GM18519 (cell line): ENCODE data around the gene RHOT2.

Source experiments
- ATAC-seq: cut with Tn5 transposase; IDR thresholded peaks from one replicate; pipeline ENCODE4 v1.9.1; 2021; ENCODE audit warnings: mild to moderate bottlenecking, moderate library complexity; ENCODE audit not compliant: unreplicated experiment, low FRiP score

Gene RHOT2

DNA sequence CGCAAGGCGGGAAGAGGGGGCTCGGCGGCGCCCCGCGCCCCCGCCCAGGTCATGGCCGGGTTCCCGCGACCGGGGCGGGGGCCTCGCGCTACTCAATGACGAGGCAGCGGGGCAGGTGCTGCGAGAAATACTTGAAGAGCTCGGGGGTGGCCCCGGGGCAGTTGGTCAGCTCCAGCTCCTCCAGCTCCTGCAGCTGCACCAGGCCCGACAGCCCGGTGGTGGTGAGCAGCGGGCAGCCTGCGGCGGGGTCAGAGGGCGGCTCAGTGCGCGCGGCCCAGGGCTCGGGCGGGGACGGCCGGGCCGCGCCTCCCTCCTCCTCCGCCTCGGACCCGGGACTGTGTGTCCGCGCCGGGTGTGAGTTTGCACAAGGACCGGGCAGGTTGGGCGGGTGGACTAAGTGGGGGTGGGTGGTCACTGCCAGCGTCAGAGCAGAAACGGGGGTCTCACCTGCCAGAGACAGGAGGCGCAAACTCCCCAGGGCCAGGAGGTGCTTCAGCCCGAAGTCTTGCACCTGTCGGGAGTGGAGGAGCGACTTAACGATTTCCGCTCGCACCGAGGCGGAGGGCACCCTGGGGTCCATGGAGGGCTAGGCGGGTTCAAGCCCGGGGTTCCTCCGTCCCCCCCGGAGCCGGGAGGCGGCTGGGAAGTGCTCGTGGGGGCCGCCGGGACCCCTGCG lies 26.4 kb downstream of the RHOT2 start:
- ATAC-seq, result no peak

DNA sequence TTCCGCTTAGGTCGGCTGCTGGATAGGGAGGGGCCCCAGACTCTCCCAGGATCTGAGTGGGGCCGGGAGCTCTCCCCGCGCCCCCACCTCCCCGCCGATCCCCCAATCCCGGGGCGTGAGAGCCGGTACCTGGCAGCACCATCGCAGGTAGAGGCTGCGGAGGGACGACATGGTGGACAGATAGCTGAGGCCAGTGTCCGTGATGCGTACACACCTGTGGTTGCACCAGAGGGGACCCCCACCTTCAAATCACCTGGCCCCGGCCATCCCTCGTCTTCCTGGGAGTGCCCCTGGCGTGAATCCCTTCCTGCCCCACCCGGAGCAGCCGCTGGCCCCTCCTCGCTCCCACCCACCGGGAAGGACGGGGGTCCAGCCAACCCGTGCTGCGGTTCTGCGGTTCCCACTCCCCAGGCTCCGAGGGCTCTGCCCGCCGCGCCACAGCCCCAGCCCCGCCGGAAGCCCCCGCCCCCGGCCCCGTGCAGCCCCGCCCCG lies 27.0 kb downstream of the RHOT2 start:
- ATAC-seq, result no peak

GRCh38 chr16:695355-696089 lies 27.6 kb downstream of the RHOT2 start:
- no peak for ATAC-seq

- ATAC-seq, result no peak
These were observed 31.2 kb downstream of the RHOT2 start for GRCh38 chr16:698911-699671.

GRCh38 chr16:700684-701584 lies 33.0 kb downstream of the RHOT2 start:
- ATAC-seq, result no peak

GRCh38 chr16:702341-702740 lies 34.4 kb downstream of the RHOT2 start:
- no peak for ATAC-seq

DNA sequence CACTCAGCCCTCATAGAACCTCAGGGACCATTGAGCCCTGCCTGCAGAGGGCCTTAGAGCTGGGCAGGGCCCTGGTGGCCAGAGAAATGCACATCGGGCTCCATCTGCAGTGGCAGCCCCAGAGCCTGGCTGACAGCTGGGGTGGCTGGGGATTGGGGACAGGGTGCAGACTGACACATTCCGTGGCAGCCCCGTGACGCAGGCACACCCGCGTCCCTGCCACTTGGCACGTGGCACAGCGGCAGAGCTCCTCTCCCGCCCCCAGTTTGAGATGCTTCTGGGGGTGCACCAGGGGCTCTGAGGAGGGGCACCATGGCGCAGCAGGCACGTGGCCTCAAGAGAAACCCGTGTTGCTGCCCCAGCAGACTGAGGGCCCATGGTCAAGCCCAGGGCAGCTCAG lies 35.5 kb downstream of the RHOT2 start:
- ATAC-seq, result no peak

GRCh38 chr16:704047-704446 lies 36.1 kb downstream of the RHOT2 start:
- no peak for ATAC-seq

- ATAC-seq, result no peak
These were observed 36.8 kb downstream of the RHOT2 start for GRCh38 chr16:704552-705380.

DNA sequence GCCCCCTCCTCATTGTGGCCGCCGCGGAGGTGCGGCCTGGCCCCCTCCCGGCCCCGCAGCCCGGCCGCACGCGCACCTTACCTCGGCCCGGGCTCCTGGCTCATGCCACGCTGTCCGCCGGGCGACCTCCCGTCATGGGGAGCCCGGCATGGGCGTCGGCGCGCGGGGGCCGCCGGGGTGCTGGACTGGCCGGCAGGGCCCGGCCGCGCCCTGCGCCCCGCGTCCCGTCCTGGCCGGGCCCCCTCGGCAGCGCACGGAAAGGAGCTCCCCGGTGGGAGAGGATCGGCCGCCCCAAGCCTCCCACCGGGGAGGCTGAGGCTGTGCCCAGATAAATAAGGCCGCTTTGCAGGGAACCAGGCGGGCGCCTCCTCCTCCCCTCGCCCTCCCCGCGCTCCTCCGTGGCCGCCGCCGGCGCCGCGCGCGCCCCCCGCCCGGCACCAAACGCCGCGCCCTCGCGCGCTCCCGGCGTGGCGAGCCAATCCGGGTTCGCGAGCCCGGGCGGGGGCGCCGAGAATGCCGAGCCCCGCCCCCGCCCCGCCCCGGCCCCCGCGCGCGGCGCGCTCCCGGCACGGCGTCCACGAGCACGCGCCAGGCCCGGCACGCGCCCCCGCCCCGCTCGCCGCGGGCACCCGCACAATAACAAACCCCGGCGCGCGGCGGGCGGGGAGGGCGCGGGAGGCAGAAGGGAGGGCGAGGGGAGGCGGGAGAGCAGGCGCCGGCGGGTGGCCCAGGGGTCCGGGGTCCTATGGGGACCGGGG lies 37.7 kb downstream of the RHOT2 start, which contains the start of gene FBXL16:
TSS of gene FBXL16 (minus strand) at position 371 of the 758 bp plus-strand sequence. CDS start 8,396 bp downstream, outside the sequence.
- ATAC-seq, result no peak

GRCh38 chr16:706189-707061 lies 38.5 kb downstream of the RHOT2 start:
- no peak for ATAC-seq

- no peak for ATAC-seq
These were observed 39.2 kb downstream of the RHOT2 start for GRCh38 chr16:707062-707538.

GRCh38 chr16:708019-708418 lies 40.1 kb downstream of the RHOT2 start:
- ATAC-seq, result no peak

DNA sequence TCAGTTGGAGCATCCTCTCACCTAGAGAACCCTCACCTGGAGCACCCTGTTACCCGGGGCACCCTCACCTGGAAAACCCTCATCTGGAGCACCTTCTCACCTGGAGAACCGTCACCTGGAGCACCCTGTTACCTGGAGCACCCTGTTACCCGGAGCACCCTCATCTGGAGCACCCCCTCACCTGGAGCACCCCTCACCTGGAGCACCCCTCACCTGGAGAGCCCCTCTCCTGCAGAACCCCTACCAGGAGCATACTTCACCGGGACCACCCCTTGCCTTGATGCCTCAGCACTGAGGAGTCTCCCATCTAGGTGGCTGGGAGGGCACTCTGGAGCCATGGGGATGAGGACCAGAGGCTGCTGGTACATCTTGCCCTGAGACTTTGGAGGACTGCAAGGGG lies 41.0 kb downstream of the RHOT2 start:
- no peak for ATAC-seq

DNA sequence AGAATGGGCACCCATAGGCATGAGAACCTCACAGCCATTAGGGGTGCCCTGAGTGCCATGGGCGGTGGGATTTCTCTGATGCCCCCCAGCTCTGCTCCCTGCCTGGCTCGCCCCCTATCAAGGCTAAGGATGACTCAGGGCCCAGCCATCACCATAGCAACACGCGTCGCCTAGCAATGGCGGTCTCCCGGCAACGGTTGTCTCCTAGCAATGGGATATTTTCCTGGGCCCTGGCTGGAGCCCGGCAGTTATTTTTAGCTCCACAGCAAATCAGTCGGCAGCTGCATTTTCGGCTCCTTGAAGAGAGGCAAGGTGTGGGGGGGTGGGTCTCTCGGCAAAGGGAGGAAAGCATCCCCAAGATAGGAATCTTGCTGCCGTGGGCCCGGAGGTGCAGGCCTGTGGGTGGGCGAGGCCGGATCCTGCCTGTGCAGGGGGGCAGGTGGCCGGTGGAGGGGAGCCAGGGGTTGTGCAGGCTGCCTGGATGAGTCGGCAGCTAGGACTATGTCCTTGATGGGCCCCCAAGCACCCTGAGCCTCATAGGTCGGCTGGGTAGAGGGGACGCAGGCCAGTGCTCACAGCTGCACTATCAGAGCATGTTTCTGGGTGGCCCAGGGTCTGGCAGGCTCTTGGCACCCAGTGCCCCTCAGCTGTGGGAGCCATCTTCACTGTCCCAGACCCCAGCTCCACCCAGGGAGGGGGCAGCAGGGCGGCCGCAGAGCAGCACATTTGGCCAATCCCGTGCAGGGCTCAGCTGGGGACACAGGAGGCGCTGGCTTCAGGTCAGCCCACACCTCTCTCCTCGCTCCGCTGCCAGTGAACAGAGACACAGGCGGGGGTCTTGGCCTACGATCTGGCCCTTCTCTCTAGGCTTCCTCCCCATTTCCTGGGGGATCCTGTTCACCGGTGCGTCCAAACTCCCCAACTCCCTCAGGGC lies 41.9 kb downstream of the RHOT2 start:
- no peak for ATAC-seq

GRCh38 chr16:710500-711075 lies 42.7 kb downstream of the RHOT2 start:
- ATAC-seq, result no peak
